ENCODE data around the gene SACM1L.

DNA sequence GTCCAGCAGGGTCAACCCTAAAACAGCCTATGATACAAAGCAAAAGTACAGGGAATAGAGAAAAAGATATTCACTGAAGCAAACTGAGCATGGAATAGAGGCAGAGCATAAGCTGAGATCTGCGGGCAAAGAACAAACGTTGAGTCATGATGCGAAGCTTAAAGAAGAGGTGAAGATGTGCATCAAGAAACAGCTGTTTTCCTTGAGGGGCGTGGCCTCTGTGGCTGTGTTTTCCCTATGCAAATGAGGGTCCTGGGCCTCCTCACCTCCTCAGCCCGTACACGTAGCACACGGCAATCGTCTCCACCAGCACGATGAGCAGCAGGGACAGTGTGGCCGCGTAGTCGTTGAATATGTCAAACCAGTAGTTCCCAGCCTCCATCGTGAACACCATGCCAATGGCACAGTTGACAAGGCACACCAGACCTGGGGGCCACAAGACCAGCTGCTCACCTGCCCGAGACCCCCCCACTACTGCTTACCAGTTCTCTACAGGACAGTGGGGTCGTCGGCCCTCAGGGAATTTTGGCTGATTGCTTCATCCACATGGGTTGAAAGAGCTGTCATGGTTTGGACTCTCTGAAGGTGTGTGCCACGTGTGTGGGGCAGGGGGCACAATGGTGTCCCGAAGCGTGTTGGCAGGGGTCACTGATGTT is 73.6 kb downstream of the SACM1L start:
- TF ChIP-seq, protein P1, sequence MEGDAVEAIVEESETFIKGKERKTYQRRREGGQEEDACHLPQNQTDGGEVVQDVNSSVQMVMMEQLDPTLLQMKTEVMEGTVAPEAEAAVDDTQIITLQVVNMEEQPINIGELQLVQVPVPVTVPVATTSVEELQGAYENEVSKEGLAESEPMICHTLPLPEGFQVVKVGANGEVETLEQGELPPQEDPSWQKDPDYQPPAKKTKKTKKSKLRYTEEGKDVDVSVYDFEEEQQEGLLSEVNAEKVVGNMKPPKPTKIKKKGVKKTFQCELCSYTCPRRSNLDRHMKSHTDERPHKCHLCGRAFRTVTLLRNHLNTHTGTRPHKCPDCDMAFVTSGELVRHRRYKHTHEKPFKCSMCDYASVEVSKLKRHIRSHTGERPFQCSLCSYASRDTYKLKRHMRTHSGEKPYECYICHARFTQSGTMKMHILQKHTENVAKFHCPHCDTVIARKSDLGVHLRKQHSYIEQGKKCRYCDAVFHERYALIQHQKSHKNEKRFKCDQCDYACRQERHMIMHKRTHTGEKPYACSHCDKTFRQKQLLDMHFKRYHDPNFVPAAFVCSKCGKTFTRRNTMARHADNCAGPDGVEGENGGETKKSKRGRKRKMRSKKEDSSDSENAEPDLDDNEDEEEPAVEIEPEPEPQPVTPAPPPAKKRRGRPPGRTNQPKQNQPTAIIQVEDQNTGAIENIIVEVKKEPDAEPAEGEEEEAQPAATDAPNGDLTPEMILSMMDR (IDR thresholded peaks at IDR 0.05; ENCODE audit: insufficient read depth, low read depth, low read length), result no peak
- no peak for TF ChIP-seq EZH2 (IDR thresholded peaks at IDR 0.05; ENCODE audit: insufficient read depth, low read length)
